H1 (cell line): ENCODE measurements around the gene MTMR4. TPM values are rescaled to one million over a fixed set of nuclear protein-coding genes. Genes with fewer than 3 reads are reported as not detected.

Experiments used
- CTCF ChIA-PET: fragments of 300-600 bp; sonication (Branson Sonifier 250); formaldehyde crosslinking; loops from one replicate; lab custom pipeline; 2021; ENCODE audit not compliant: partially characterized antibody; lab: Charles Lee
- POLR2A ChIA-PET: fragments of 300-600 bp; sonication (Branson Sonifier 250); formaldehyde crosslinking; loops from one replicate; lab custom pipeline; 2021; ENCODE audit warnings: inconsistent platforms; ENCODE audit not compliant: partially characterized antibody; lab: Charles Lee
- DNase-seq, 2 experiments: peaks; one replicate each; pipeline versions ENCODE4 v3.0.0 to v3.0.0-alpha.2; 2010 to 2022; ENCODE audit warnings: low spot score in 2 of 2, low read depth in 1 of 2, mixed read lengths in 1 of 2
- FAIRE-seq: peaks from 2 replicates; lab custom pipeline; 2011; peaks lifted over from hg19 to GRCh38; lab: Jason Lieb, UNC
- H2AFZ ChIP-seq: 2 replicates; pipeline ENCODE4 v1.8.1; 2012; ENCODE audit warnings: low read length, inconsistent platforms
- H2AK5ac ChIP-seq: 2 replicates; pipeline ENCODE4 v1.6.1; 2013; ENCODE audit warnings: low read depth, low read length
- H2BK120ac ChIP-seq: replicated peaks from 2 replicates; pipeline ENCODE3; 2013; ENCODE audit warnings: low read depth, low read length, inconsistent platforms
- H2BK12ac ChIP-seq: 2 replicates; pipeline ENCODE4 v1.6.1; 2013; ENCODE audit warnings: low read depth, low read length
- H2BK15ac ChIP-seq: 2 replicates; pipeline ENCODE4 v1.6.1; 2013; ENCODE audit warnings: low read length
- H2BK20ac ChIP-seq: 2 replicates; pipeline ENCODE4 v1.6.1; 2013; ENCODE audit warnings: low read length
- H2BK5ac ChIP-seq: 2 replicates; pipeline ENCODE4 v1.6.1; 2013; ENCODE audit warnings: low read depth, low read length
- H3K14ac ChIP-seq: 2 replicates; pipeline ENCODE4 v1.6.1; 2013; ENCODE audit warnings: inconsistent platforms; ENCODE audit not compliant: insufficient read length
- H3K18ac ChIP-seq: 2 replicates; pipeline ENCODE4 v1.6.1; 2013; ENCODE audit warnings: low read length; ENCODE audit errors: extremely low read depth
- H3K23ac ChIP-seq: 2 replicates; pipeline ENCODE4 v1.6.1; 2013; ENCODE audit warnings: inconsistent platforms; ENCODE audit not compliant: insufficient read length
- H3K23me2 ChIP-seq: 2 replicates; pipeline ENCODE4 v1.6.1; 2013; ENCODE audit warnings: low read depth, low read length
- H3K27ac ChIP-seq: 2 replicates; pipeline ENCODE4 v1.6.1; 2011; ENCODE audit warnings: low read depth, low read length, inconsistent platforms
- H3K27me3 ChIP-seq, 4 experiments: replicated peaks in 1 of 4; 1 replicate in 1 of 4; 2 replicates in 3 of 4; pipeline versions ENCODE4 v1.6.1 to v1.8.1; 2011 to 2013; ENCODE audit warnings: low read length in 3 of 4, mild to moderate bottlenecking in 3 of 4, inconsistent platforms in 2 of 4, mixed read lengths in 2 of 4, moderate library complexity in 1 of 4; ENCODE audit not compliant: control insufficient read depth in 3 of 4, insufficient read depth in 3 of 4; ENCODE audit errors: extremely low read depth in 1 of 4
- H3K36me3 ChIP-seq, 4 experiments: 2 replicates each; pipeline versions ENCODE4 v1.6.1 to v1.8.1; 2011 to 2013; ENCODE audit warnings: mild to moderate bottlenecking in 4 of 4, low read length in 3 of 4, moderate library complexity in 2 of 4, control low read depth in 1 of 4, inconsistent platforms in 1 of 4; ENCODE audit not compliant: insufficient read depth in 4 of 4, control insufficient read depth in 2 of 4
- H3K4ac ChIP-seq: replicated peaks from 2 replicates; pipeline ENCODE3; 2013; ENCODE audit warnings: low read length, low read depth, mixed read lengths, inconsistent platforms; ENCODE audit not compliant: insufficient read length
- H3K4me1 ChIP-seq, 4 experiments: replicated peaks in 1 of 4; 1 replicate in 1 of 4; 2 replicates in 3 of 4; pipeline versions ENCODE4 v1.6.1 to v1.8.1; 2011 to 2013; ENCODE audit warnings: low read length in 3 of 4, inconsistent platforms in 2 of 4, mixed read lengths in 1 of 4; ENCODE audit not compliant: insufficient read depth in 4 of 4, control insufficient read depth in 3 of 4
- H3K4me2 ChIP-seq, 2 experiments: 2 replicates each; pipeline versions ENCODE4 v1.6.1 to v1.8.1; 2011 to 2013; ENCODE audit warnings: low read depth in 2 of 2, low read length in 2 of 2, control low read depth in 1 of 2, inconsistent platforms in 1 of 2, mild to moderate bottlenecking in 1 of 2; ENCODE audit not compliant: insufficient read depth in 1 of 2
- H3K4me3 ChIP-seq, 4 experiments: fragments of 200-600, 300-600 bp in 1 of 4; sonication (generic), shearing (Covaris generic), sonication (Bioruptor Twin) in 1 of 4; 2 replicates each; pipeline versions ENCODE4 v1.5.1 to v1.8.1; 2011 to 2016; ENCODE audit warnings: low read length in 4 of 4, low read depth in 3 of 4, control low read depth in 2 of 4, inconsistent platforms in 2 of 4, mild to moderate bottlenecking in 2 of 4, mixed read lengths in 1 of 4, moderate library complexity in 1 of 4; ENCODE audit not compliant: insufficient read depth in 2 of 4; ENCODE audit errors: extremely low read depth in 1 of 4
- H3K56ac ChIP-seq: replicated peaks from 2 replicates; pipeline ENCODE3; 2013; ENCODE audit warnings: low read depth, mild to moderate bottlenecking, mixed read lengths, low read length, inconsistent platforms; ENCODE audit not compliant: insufficient read length
- H3K79me1 ChIP-seq: 2 replicates; pipeline ENCODE4 v1.6.1; 2013; ENCODE audit warnings: low read depth, low read length, control low read depth
- H3K79me2 ChIP-seq, 2 experiments: 2 replicates each; pipeline versions ENCODE4 v1.6.1 to v1.8.1; 2012 to 2013; ENCODE audit warnings: low read length in 2 of 2, mild to moderate bottlenecking in 2 of 2, inconsistent platforms in 1 of 2; ENCODE audit not compliant: insufficient read depth in 2 of 2, control insufficient read depth in 1 of 2
- H3K9ac ChIP-seq, 4 experiments: replicated peaks in 1 of 4; 1 replicate in 1 of 4; 2 replicates in 3 of 4; pipeline versions ENCODE4 v1.6.1 to v1.8.1; 2011 to 2013; ENCODE audit warnings: low read depth in 3 of 4, low read length in 3 of 4, control low read depth in 2 of 4, mild to moderate bottlenecking in 2 of 4, moderate library complexity in 2 of 4, inconsistent platforms in 1 of 4; ENCODE audit errors: extremely low read depth in 1 of 4
- H3K9me3 ChIP-seq, 2 experiments: 2 replicates each; pipeline versions ENCODE4 v1.6.1 to v1.8.1; 2012 to 2013; ENCODE audit warnings: mild to moderate bottlenecking in 2 of 2, moderate library complexity in 2 of 2, control low read depth in 1 of 2, inconsistent platforms in 1 of 2, low read depth in 1 of 2, low read length in 1 of 2, mixed read lengths in 1 of 2; ENCODE audit not compliant: insufficient read depth in 2 of 2
- H4K20me1 ChIP-seq, 2 experiments: replicated peaks in 1 of 2; 2 replicates each; pipeline versions ENCODE3 to v1.8.1; 2011 to 2013; ENCODE audit warnings: inconsistent platforms in 2 of 2, low read length in 2 of 2, mild to moderate bottlenecking in 1 of 2; ENCODE audit not compliant: insufficient read depth in 2 of 2, control insufficient read depth in 1 of 2
- H4K5ac ChIP-seq: 2 replicates; pipeline ENCODE4 v1.6.1; 2013; ENCODE audit warnings: low read length, low read depth, mixed read lengths, inconsistent platforms; ENCODE audit not compliant: insufficient read length
- H4K8ac ChIP-seq: 2 replicates; pipeline ENCODE4 v1.8.0; 2013; ENCODE audit warnings: mild to moderate bottlenecking, moderate library complexity, low read length, inconsistent platforms; ENCODE audit not compliant: insufficient read depth; ENCODE audit errors: extremely low read depth
- H4K91ac ChIP-seq: replicated peaks from 2 replicates; pipeline ENCODE3; 2013; ENCODE audit warnings: low read length, mixed read lengths, inconsistent platforms; ENCODE audit not compliant: insufficient read length
- BCL11A ChIP-seq, 2 experiments: IDR thresholded peaks; one replicate each; pipeline ENCODE4 v1.6.1; 2011; ENCODE audit warnings: low read depth in 2 of 2, low read length in 2 of 2, mild to moderate bottlenecking in 2 of 2
- CBX5 ChIP-seq: fragments of 300-800, 300-1000 bp; sonication (generic); IDR thresholded peaks from 2 replicates; pipeline ENCODE4 v1.7.1; 2016; ENCODE audit warnings: antibody characterized with exemption, low read length, low read depth
- CEBPB ChIP-seq: IDR thresholded peaks from 2 replicates; pipeline ENCODE4 v1.6.1; 2012; ENCODE audit warnings: low read depth, low read length
- CHD1 ChIP-seq: IDR thresholded peaks from 2 replicates; pipeline ENCODE4 v1.6.1; 2012; ENCODE audit warnings: low read depth, low read length, improper control_type of control experiment
- GTF2F1 ChIP-seq: IDR thresholded peaks from 2 replicates; pipeline ENCODE4 v1.6.1; 2012; ENCODE audit warnings: low read depth, low read length, improper control_type of control experiment, borderline replicate concordance
- HDAC2 ChIP-seq, 2 experiments: fragments of 300-600 bp in 1 of 2; sonication (generic) in 1 of 2; IDR thresholded peaks; 2 replicates each; pipeline ENCODE4 v1.6.1; 2011 to 2012; ENCODE audit warnings: low read depth in 2 of 2, low read length in 2 of 2, mild to moderate bottlenecking in 2 of 2, moderate library complexity in 2 of 2, borderline replicate concordance in 1 of 2, inconsistent platforms in 1 of 2
- KDM1A ChIP-seq: fragments of 200-600, 300-600 bp; sonication (generic); IDR thresholded peaks from 2 replicates; pipeline ENCODE4 v1.7.1; 2016; ENCODE audit warnings: mild to moderate bottlenecking, low read length, borderline replicate concordance
- PHF8 ChIP-seq: fragments of 200-600 bp; sonication (generic); conservative IDR thresholded peaks from 2 replicates; pipeline ENCODE4 v1.7.1; 2012; ENCODE audit warnings: low read depth, mild to moderate bottlenecking, inconsistent platforms, low read length, moderate library complexity
- RFX5 ChIP-seq: IDR thresholded peaks from 2 replicates; pipeline ENCODE4 v1.6.1; 2011; ENCODE audit warnings: low read depth, low read length, improper control_type of control experiment, borderline replicate concordance
- SRF ChIP-seq: IDR thresholded peaks from 2 replicates; pipeline ENCODE4 v1.6.1; 2011; ENCODE audit warnings: mild to moderate bottlenecking, low read depth, low read length, moderate library complexity
- SUZ12 ChIP-seq: fragments of 200-600 bp; sonication (generic); IDR thresholded peaks from 2 replicates; pipeline ENCODE4 v1.6.1; 2012; ENCODE audit warnings: mild to moderate bottlenecking, inconsistent platforms, low read length, moderate library complexity, mixed read lengths
- YY1 ChIP-seq: IDR thresholded peaks from 2 replicates; pipeline ENCODE4 v1.6.1; 2011; ENCODE audit warnings: low read depth, mild to moderate bottlenecking, low read length
- WGBS, 2 experiments: shearing (Covaris generic) in 1 of 2; methylation state at CpG; one replicate each; pipeline versions ENCODE4 v1.1.6 to v1.1.7; 2013 to 2015; ENCODE audit warnings: low lambda C conversion rate in 2 of 2, mixed read lengths in 2 of 2, inconsistent platforms in 1 of 2, low coverage in 1 of 2, missing lambda C conversion rate in 1 of 2; ENCODE audit not compliant: insufficient replicate concordance in 2 of 2, insufficient coverage in 1 of 2, insufficient read length in 1 of 2; ENCODE audit errors: extremely low coverage in 1 of 2, missing lambda C conversion rate in 1 of 2; 5-methylcytosine and 5-hydroxymethylcytosine counted together
- polyA plus RNA-seq, 7 experiments: library from polyadenylated mRNA; depleted of rRNA in 3 of 7; stranded (reverse) in 5 of 7; unstranded in 2 of 7; fragments of >200 nt in 5 of 7; fragments of 200-250 nt in 2 of 7; gene quantifications; 1 replicate in 5 of 7; 2 replicates in 1 of 7; 4 replicates in 1 of 7; pipeline versions ENCODE4 v1.2.1 to v1.2.3, GENCODE V29; 2011 to 2013; ENCODE audit warnings: missing spikeins in 2 of 7, mixed read lengths in 2 of 7
- total RNA-seq: library from RNA; stranded (reverse); fragmentation: NEBNext Ultra II Directional; extraction: Animal tissue kit (Norgen Biotek cat#: 25700); gene quantifications from 2 replicates; pipeline ENCODE4 v1.2.1, GENCODE V29; 2021

The MTMR4 gene
- total and polyA plus RNA-seq, 2 of the 8 experiments (the other 6 are each of a cell fraction or from before 2014, with no cell fraction given): 15.9 to 39.2 TPM

- no peak overlapping the region for H3K4me3 ChIP-seq
- no peak overlapping the region for H3K23ac ChIP-seq
- H3K56ac ChIP-seq: no peak overlapping the region
- peak overlapping the region; percentile 30; the same call in 1 of the 2 replicates for H2AFZ ChIP-seq
- no peaks in the 10 kb centered on the region for H3K23me2 ChIP-seq
- H2BK120ac ChIP-seq: peak overlapping the region; percentile 94
- FAIRE-seq: no peak
- H3K36me3 ChIP-seq: no peaks in the 10 kb centered on the region
- H3K18ac ChIP-seq: peak overlapping the region; percentile 84
- H2BK15ac ChIP-seq: peak overlapping the region; percentile 32; the same call in 1 of the 2 replicates
- H4K20me1 ChIP-seq: no peaks in the 10 kb centered on the region
- H3K79me2 ChIP-seq: no peaks in the 10 kb centered on the region
- no peak overlapping the region for H4K8ac ChIP-seq
- H3K9me3 ChIP-seq: no peaks in the 10 kb centered on the region
- H3K4me1 ChIP-seq: peaks cover 3 to 9% (median 4%) of the 10 kb centered on the region in 4 experiments; a peak in 6 of 7 replicates
- DNase-seq: no peak
- peak overlapping the region; percentile 92; the same call in 1 of the 2 replicates for H2BK5ac ChIP-seq
- no peak overlapping the region for H2AK5ac ChIP-seq
- ChIA-PET POLR2A (no interaction called here), CTCF (interaction anchor here (0.6 to 7.4 kb wide), 20 partner anchors 9 to 599 kb away, joined by 3 to 96 read pairs (median 4); partner anchors contain the start of gene RNF43)
- WGBS, 2 experiments: 74% methylated on average over 5 of the region's 6 CpGs; no CpG with 5 or more reads in 1 of the 2 experiments
- no peaks in the 10 kb centered on the region for H3K79me1 ChIP-seq
- no peak overlapping the region for H3K14ac ChIP-seq
- H3K27ac ChIP-seq: no peak overlapping the region
- no peaks in the 10 kb centered on the region for H3K27me3 ChIP-seq
- peak overlapping the region; percentile 27 for H3K4ac ChIP-seq
- no peak overlapping the region for H3K9ac ChIP-seq
- peak overlapping the region; percentile 44; the same call in 1 of the 2 replicates for H2BK12ac ChIP-seq
- H4K5ac ChIP-seq: no peak overlapping the region
- H4K91ac ChIP-seq: peak overlapping the region; percentile 69
- 0 out of 4 replicates have a peak overlapping the region, but pooled peaks of 1 of the 2 experiments have one; percentile 13 for H3K4me2 ChIP-seq
- peak overlapping the region; percentile 98; the same call in 1 of the 2 replicates for H2BK20ac ChIP-seq
- TF ChIP-seq CBX5 (no peak), GTF2F1 (no peak), KDM1A (no peak), PHF8 (no peak), SRF (no peak), SUZ12 (no peak), HDAC2 (IDR thresholded peaks at IDR 0.05; ENCODE audit: borderline replicate concordance in 1 of 2, low read depth in 2 of 2, low read length in 2 of 2) (no peak), YY1 (no peak), CHD1 (no peak), CEBPB (no peak), RFX5 (no peak), BCL11A (IDR thresholded peaks at IDR 0.05; ENCODE audit: low read depth in 2 of 2, low read length in 2 of 2) (no peak)
These were observed 68.4 kb downstream of the MTMR4 start for GRCh38 chr17:58446086-58446485.
